Measurements from ENCODE around the gene CAD. TPM values are rescaled to one million over a fixed set of nuclear protein-coding genes. Genes with fewer than 3 reads are reported as not detected.

The CAD gene
- 10 to 100 TPM in 3 of 4 donors, 1 to 10 TPM in 1; 5.9 to 47.2 (median 31.3) TPM for total RNA-seq

DNA sequence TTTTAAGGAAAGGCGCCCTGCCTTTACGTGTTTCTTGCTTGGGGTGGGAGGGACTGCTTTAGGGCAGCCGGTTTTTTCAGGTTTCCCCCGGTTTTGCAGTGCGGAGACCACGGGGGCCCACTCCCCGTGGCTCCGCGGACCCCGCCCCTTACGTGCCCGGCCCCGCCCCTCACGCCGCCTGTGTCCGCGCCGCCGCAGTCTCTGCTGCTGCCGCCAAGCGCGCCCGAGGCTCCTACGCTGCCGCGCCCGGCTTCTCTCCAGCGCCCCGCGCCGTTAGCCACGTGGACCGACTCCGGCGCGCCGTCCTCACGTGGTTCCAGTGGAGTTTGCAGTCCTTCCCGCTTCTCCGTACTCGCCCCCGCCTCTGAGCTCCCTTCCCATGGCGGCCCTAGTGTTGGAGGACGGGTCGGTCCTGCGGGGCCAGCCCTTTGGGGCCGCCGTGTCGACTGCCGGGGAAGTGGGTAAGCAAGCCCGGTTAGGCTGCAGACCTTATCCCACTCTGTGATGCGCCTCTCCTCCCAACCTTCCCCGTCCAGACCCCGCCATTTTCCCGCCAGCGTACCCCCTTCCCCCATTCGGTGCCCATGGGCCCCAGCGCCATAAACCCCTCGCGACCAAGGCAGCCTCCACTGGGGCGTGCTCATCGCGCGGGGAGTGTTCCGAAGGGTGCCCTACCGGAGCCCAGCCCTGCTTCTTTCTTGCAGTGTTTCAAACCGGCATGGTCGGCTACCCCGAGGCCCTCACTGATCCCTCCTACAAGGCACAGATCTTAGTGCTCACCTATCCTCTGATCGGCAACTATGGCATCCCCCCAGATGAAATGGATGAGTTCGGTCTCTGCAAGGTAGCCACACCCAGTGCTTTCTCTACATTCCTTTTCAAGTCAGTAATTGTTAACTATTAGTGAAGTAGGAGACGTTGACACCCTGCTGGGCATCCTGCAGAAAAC is at the start of gene CAD:
Gene CAD (plus strand): TSS at position 197 of the 949 bp plus-strand sequence. CDS start 183 bp downstream, at position 380.
- no peaks in the 10 kb centered on the region for H3K9me3 ChIP-seq
- H3K27ac ChIP-seq: peak within 1 kb of the TSS; percentile 68 to 69
- TF ChIP-seq POLR2A (IDR thresholded peaks at IDR 0.05) (peak in 1 of 2 donors; percentile 24), CTCF (IDR thresholded peaks at IDR 0.05) (peak in 3 of 4 experiments; percentile 42 to 63 (median 47))
- peak within 1 kb of the TSS; percentile 58 for H3K4me3 ChIP-seq
- no peaks in the 10 kb centered on the region for H3K27me3 ChIP-seq
- DNase-seq: peak; percentile 78 to 88
- intact Hi-C loops (cut with DNase I; ENCODE audit: low total_unique reads): no loop called here
- H3K36me3 ChIP-seq: no peaks in the 10 kb centered on the region
- H3K4me1 ChIP-seq: peaks cover 0 to 7% of the 10 kb centered on the region in 2 donors

DNA sequence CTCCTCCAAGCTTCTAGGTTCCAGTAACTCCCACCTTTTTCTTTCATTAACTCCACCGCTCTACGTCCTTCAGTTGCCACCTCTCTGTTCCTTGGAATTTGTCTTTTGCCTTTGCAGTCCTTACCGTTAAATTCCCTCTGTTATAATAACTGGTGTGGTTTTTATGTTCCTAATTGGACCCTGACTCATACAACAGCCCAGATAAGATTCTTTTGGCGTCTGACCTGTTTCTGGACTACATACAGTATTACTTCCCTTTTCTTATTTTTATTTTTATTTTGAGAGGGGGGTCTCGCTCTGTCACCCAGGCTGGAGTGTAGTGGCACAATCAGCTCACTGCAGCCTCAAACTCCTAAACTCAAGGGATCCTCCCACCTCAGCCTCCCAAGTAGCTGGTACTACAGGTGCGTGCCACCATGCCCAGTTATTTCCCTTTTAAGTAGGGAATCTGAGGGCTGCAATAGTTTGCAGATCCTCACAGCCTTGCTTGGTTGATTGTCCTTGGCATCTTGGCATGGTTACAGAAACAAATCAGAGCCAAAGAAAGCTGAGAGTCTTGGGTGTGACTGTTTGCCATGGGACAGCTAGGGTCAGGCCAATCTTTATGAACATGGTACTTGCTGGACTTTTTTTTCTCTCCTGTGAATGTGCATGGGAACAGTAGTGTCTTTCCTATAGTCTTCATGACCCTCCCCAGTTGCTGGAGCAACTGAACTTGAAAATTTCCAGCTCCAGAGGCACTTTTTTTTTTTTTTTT is 46.4 kb upstream of the CAD start:
- no peaks in the 10 kb centered on the region for H3K4me1 ChIP-seq

DNA sequence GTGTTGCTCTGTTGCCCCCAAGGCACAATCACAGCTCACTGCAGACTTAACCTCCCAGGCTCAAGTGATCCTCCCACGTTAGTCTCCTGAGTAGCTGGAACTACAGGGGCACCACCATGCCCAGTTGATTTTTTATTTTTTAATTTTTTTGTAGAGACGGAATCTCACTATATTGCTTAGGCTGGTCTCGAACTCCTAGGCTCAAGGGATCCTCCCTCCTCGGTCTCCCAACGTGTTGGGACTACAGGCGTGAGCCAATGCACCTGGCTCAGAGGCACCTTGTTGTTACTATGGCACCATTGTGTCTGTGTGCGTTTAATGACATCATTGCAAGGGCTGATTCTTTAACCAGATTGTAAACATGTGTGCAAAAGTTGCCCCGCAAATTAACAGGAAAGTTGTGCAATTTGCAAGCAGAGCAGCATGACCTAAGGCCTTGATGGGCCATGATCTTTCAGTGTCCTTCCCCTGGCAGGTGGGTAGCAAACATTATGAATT is 45.8 kb upstream of the CAD start:
- DNase-seq: no peak
- H3K9me3 ChIP-seq: no peaks in the 10 kb centered on the region
- H3K27me3 ChIP-seq: no peaks in the 10 kb centered on the region
- no peak overlapping the region for H3K27ac ChIP-seq
- no peaks in the 10 kb centered on the region for H3K4me1 ChIP-seq
- no peak overlapping the region for H3K4me3 ChIP-seq
- H3K36me3 ChIP-seq: no peaks in the 10 kb centered on the region
- TF ChIP-seq CTCF (IDR thresholded peaks at IDR 0.05) (no peak), POLR2A (IDR thresholded peaks at IDR 0.05) (no peak)
- intact Hi-C loops (cut with DNase I; ENCODE audit: low total_unique reads): no loop called here

More for the DNA sequence above, 46.4 kb upstream of the CAD start:
- no peak for DNase-seq
- Histone ChIP-seq H3K27me3 (no peaks in the 10 kb centered on the region), H3K36me3 (no peaks in the 10 kb centered on the region), H3K27ac (peak overlapping the region in 1 of 2 donors; percentile 34), H3K9me3 (no peaks in the 10 kb centered on the region), H3K4me3 (no peak overlapping the region)
- intact Hi-C loops (cut with DNase I; ENCODE audit: low total_unique reads): no loop called here
- TF ChIP-seq POLR2A (IDR thresholded peaks at IDR 0.05): no peak
- TF ChIP-seq CTCF (IDR thresholded peaks at IDR 0.05): no peak

DNA sequence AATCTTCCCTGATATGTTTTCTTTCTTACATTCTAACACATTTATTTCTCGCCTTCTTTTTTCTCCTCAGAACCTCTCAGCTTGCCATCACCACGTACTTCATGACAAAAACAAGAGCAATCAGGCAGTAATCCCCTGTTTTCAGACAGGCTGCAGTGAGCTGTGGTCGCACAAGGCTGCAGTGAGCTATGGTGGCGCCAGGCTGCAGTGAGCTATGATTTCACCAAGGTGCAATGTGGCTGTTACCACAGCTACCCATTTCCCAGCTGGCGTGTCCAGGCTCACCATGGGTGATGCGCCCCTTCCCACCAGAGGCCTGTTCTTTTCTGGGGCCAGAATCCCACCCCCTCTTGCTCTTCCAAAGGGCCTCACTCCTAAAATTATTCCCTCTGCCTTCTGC is 42.5 kb upstream of the CAD start:
- Histone ChIP-seq H3K36me3 (no peaks in the 10 kb centered on the region), H3K27ac (no peak overlapping the region), H3K4me1 (no peaks in the 10 kb centered on the region), H3K4me3 (no peak overlapping the region), H3K27me3 (no peaks in the 10 kb centered on the region), H3K9me3 (no peaks in the 10 kb centered on the region)
- intact Hi-C loops (cut with DNase I; ENCODE audit: low total_unique reads): no loop called here
- DNase-seq: no peak
- no peak for TF ChIP-seq CTCF (IDR thresholded peaks at IDR 0.05)
- no peak for TF ChIP-seq POLR2A (IDR thresholded peaks at IDR 0.05)

Measured in uterus (tissue), 4 donors.